Measurements from ENCODE around the gene SELENOO.

DNA sequence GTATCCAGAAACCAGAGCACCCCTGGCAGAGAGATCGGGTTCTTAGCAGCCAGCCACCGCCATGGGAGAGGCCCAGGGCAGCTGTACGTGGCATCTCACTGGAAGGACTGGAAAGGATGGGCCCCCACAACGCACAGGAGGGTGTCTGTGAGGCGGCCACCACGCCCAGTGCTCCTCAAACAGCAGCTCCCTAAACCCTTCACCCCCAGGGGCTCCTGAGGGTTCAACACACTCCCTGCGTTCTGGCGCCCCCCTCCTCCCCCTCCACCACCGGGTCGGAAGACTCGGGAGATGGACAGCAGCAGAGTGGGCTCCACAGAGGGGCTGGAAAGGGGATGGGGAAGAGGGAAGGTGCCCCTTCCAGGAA, 59.6 kb downstream of the SELENOO start:
- no peak for TF ChIP-seq EZH2 (IDR thresholded peaks at IDR 0.05; ENCODE audit: borderline replicate concordance, low read depth, low read length, severe bottlenecking)
- TF ChIP-seq, protein P1, sequence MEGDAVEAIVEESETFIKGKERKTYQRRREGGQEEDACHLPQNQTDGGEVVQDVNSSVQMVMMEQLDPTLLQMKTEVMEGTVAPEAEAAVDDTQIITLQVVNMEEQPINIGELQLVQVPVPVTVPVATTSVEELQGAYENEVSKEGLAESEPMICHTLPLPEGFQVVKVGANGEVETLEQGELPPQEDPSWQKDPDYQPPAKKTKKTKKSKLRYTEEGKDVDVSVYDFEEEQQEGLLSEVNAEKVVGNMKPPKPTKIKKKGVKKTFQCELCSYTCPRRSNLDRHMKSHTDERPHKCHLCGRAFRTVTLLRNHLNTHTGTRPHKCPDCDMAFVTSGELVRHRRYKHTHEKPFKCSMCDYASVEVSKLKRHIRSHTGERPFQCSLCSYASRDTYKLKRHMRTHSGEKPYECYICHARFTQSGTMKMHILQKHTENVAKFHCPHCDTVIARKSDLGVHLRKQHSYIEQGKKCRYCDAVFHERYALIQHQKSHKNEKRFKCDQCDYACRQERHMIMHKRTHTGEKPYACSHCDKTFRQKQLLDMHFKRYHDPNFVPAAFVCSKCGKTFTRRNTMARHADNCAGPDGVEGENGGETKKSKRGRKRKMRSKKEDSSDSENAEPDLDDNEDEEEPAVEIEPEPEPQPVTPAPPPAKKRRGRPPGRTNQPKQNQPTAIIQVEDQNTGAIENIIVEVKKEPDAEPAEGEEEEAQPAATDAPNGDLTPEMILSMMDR (IDR thresholded peaks at IDR 0.05; ENCODE audit: borderline replicate concordance, extremely low read depth, low read length, poor library complexity, severe bottlenecking): no peak

Data from DND-41 (cell line).